Gastrocnemius medialis (tissue), 4 donors: ENCODE measurements around the gene TMEM101. TPM values are rescaled to one million over a fixed set of nuclear protein-coding genes. Genes with fewer than 3 reads are reported as not detected.

Source experiments
- ATAC-seq, 2 donors: fragments of 150-250 bp; one replicate each; pipeline ENCODE4 v1.9.1; 2016
- DNase-seq, 2 donors: peaks; one replicate each; pipeline ENCODE4 v3.0.0-alpha.2; 2019
- H3K27ac ChIP-seq, 4 donors: fragments of 200-600 bp; sonication (generic); 1 replicate in 1 of 4; 2 replicates in 3 of 4; pipeline ENCODE4 v1.5.1; 2016 to 2018; ENCODE audit warnings: mild to moderate bottlenecking in 2 of 4, moderate library complexity in 1 of 4
- H3K27me3 ChIP-seq, 3 donors: fragments of 200-600 bp; sonication (generic) in 2 of 3; 1 replicate in 1 of 3; 2 replicates in 2 of 3; pipeline versions ENCODE4 v1.5.1 to v1.6.0; 2016 to 2019; ENCODE audit warnings: mild to moderate bottlenecking in 1 of 3, moderate library complexity in 1 of 3
- H3K36me3 ChIP-seq, 2 donors: fragments of 200-600 bp; sonication (generic) in 1 of 2; one replicate each; pipeline ENCODE4 v1.5.1; 2017 to 2018
- H3K4me1 ChIP-seq, 2 donors: fragments of 200-600 bp; sonication (generic) in 1 of 2; one replicate each; pipeline ENCODE4 v1.5.1; 2016 to 2017; ENCODE audit warnings: mild to moderate bottlenecking in 2 of 2
- H3K4me3 ChIP-seq, 4 donors: fragments of 200-600 bp; sonication (generic) in 3 of 4; 1 replicate in 1 of 4; 2 replicates in 3 of 4; pipeline ENCODE4 v1.5.1; 2016 to 2019; ENCODE audit warnings: mild to moderate bottlenecking in 2 of 4
- H3K9me3 ChIP-seq, 3 donors: fragments of 200-600 bp; sonication (generic) in 2 of 3; 1 replicate in 1 of 3; 2 replicates in 2 of 3; pipeline ENCODE4 v1.5.1; 2016 to 2019
- POLR2A ChIP-seq, 2 donors: fragments of 450-650 bp; IDR thresholded peaks; one replicate each; pipeline ENCODE4 v1.6.1; 2017; ENCODE audit warnings: antibody characterized with exemption in 2 of 2, mild to moderate bottlenecking in 2 of 2, moderate library complexity in 2 of 2
- in situ Hi-C, 4 donors: fragments of 200-750 bp; cut with MboI; loops; one replicate each; pipeline versions ENCODE4 v1.15.0 to v1.8.0; 2017; ENCODE audit warnings: low sequenced_read_pairs in 4 of 4
- intact Hi-C: fragments of 100-400 bp; cut with DNase I; formaldehyde crosslinking; loops from one replicate; pipeline ENCODE4 v1.15.1; 2023; ENCODE audit warnings: low total_unique reads
- total RNA-seq, 4 donors: library from RNA; depleted of rRNA; stranded (reverse); fragments of >200 nt; gene quantifications; one replicate each; pipeline versions ENCODE4 v1.1.0 to v1.2.3, GENCODE V29; 2016
- TF ChIP-seq, protein P1 (sequence below), 5 experiments: fragments of 450-650 bp in 3 of 5; fragments of 200-600 bp in 2 of 5; sonication (generic) in 2 of 5; IDR thresholded peaks in 4 of 5; conservative IDR thresholded peaks in 1 of 5; 1 replicate in 4 of 5; 2 replicates in 1 of 5; pipeline ENCODE4 v1.5.1; 2016 to 2019; ENCODE audit warnings: antibody characterized with exemption in 5 of 5, mild to moderate bottlenecking in 3 of 5, moderate library complexity in 3 of 5

Gene TMEM101
- total RNA-seq, 4 donors from 2014 or later = 28.8 to 38.3 (median 36.4) TPM

DNA sequence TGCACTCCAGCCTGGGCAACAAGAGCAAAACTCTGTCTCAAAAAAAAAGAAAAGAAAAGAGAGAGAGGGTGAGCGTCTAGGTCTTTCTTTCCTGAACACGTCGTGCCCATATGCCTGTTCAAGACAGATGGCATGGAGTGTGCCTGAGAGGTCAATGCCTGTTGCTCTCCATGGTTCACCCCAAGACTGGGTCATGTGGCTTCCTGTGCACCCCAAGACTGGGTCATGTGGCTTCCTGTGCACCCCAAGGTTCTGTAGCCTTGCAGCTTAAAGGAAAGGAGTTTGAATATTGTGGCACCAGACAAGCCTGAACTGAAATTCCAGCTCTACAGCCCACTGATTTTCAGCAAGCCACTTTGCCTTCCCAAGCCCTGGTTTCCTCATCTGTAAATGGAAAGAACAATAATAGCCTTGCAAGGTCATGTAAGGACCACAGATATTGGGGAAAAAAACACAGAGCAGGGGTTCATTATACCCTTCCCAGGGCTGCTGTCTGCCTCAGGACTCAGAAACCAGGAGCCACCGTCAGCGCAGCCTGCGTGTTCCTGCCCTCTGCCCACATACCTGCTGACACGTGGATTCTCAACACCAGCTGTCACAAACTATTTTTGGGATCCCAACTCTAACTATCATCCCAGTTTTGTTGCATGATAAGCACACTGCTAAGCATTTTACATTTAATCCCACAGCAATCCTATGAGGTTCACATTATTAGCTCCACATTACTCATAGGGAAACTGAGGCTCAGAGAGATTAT is 28.4 kb downstream of the TMEM101 start:
- Histone ChIP-seq H3K4me1 (peaks cover 15 to 20% of the 10 kb centered on the region in 2 donors), H3K36me3 (no peaks in the 10 kb centered on the region), H3K4me3 (no peak overlapping the region), H3K9me3 (no peaks in the 10 kb centered on the region), H3K27ac (peak overlapping the region in 2 of 4 donors; percentile 5 to 64), H3K27me3 (peaks cover 12 to 30% (median 14%) of the 10 kb centered on the region in 3 donors)
- peak; percentile 85 to 90 for ATAC-seq
- peak; percentile 32 to 39 for DNase-seq
- intact Hi-C loops = no loop called here
- in situ Hi-C loops = no loop called here
- TF ChIP-seq, protein P1, sequence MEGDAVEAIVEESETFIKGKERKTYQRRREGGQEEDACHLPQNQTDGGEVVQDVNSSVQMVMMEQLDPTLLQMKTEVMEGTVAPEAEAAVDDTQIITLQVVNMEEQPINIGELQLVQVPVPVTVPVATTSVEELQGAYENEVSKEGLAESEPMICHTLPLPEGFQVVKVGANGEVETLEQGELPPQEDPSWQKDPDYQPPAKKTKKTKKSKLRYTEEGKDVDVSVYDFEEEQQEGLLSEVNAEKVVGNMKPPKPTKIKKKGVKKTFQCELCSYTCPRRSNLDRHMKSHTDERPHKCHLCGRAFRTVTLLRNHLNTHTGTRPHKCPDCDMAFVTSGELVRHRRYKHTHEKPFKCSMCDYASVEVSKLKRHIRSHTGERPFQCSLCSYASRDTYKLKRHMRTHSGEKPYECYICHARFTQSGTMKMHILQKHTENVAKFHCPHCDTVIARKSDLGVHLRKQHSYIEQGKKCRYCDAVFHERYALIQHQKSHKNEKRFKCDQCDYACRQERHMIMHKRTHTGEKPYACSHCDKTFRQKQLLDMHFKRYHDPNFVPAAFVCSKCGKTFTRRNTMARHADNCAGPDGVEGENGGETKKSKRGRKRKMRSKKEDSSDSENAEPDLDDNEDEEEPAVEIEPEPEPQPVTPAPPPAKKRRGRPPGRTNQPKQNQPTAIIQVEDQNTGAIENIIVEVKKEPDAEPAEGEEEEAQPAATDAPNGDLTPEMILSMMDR (IDR thresholded peaks at IDR 0.05 in 4 of 5, conservative IDR thresholded peaks at IDR 0.05 in 1 of 5) = no peak
- no peak for TF ChIP-seq POLR2A (IDR thresholded peaks at IDR 0.05)

DNA sequence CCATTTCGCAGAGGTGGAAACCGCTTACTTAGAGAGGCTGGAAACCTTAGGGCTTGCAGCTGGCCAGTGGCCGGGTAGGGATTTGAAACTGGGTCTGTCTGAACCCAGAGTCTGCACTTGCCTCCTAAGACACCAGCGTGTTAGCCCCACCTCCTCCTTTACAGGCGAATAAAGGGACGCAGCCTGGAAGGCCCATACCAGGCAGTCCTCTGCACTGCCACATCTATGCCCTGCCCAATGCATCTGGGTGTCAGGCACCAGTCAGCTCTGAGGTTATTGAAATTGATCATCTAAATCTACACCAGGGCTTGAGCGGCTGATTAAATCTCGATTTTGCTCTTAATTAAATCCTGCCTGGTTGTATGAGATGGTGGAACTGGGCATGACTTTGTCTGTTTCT is 30.2 kb downstream of the TMEM101 start:
- no peak for ATAC-seq
- Histone ChIP-seq H3K27ac (no peak overlapping the region), H3K36me3 (no peaks in the 10 kb centered on the region), H3K27me3 (peaks cover 12 to 36% (median 14%) of the 10 kb centered on the region in 3 donors), H3K4me3 (peak overlapping the region in 3 of 4 donors; percentile 44 to 63 (median 51)), H3K4me1 (peaks cover 15 to 20% of the 10 kb centered on the region in 2 donors), H3K9me3 (no peaks in the 10 kb centered on the region)
- no peak for TF ChIP-seq POLR2A (IDR thresholded peaks at IDR 0.05)
- TF ChIP-seq, protein P1 (IDR thresholded peaks at IDR 0.05 in 4 of 5, conservative IDR thresholded peaks at IDR 0.05 in 1 of 5) = no peak
- DNase-seq = no peak
- in situ Hi-C loops (no loop called here), intact Hi-C loops (no loop called here)

DNA sequence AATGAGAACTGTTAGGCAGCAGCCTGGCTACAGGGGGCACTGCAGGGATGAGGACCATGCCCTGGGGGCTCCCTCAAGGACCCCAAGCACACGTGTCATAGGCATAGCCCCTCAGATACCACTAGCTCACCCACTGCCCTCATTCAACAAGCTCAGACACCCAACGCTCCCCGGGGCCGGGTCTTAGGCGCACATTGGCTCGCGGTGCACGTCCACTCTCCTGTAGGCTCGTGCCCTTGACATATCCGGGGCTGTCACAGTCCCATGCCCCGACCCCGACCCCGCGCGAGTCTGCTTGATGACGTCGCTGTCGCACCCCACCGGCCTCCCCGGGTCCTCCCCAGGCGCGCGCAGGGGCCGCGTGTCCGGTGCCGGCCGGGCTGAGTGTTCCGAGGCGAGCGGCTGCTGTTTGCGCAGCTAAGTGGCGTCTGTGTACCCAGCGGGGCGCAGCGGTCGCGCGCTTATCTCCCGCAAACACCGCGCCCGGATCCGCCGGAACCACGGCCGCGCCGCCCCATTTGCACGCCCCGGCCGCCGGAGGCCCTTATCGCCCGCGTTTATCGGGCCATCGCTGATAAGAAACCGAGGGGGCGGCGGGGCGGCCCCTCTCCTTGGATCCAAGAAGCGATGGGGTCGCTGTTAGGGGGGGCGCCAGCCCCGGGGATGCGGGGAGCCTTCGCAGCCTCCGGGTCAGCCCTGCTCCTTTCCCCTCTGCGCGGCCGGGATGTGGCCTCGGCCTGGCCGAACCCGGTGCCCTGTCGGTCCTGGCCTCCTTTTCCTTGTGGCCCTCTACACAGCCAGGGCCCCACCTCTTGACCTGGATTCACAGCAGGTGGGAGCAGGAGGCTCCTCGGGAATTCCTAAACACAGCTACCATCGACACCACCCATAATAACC is 31.0 kb downstream of the TMEM101 start:
- H3K27ac ChIP-seq = no peak overlapping the region
- DNase-seq (no peak), ATAC-seq (no peak)
- intact Hi-C loops = no loop called here
- peak overlapping the region; percentile 44 to 63 (median 52) for H3K4me3 ChIP-seq
- TF ChIP-seq, protein P1 (IDR thresholded peaks at IDR 0.05 in 4 of 5, conservative IDR thresholded peaks at IDR 0.05 in 1 of 5) = peak in 1 of 5 experiments; percentile 11
- TF ChIP-seq POLR2A (IDR thresholded peaks at IDR 0.05) = no peak
- H3K4me1 ChIP-seq = peaks cover 15 to 20% of the 10 kb centered on the region in 2 donors
- in situ Hi-C loops = no loop called here
- no peaks in the 10 kb centered on the region for H3K36me3 ChIP-seq
- peaks cover 12 to 37% (median 14%) of the 10 kb centered on the region in 3 donors for H3K27me3 ChIP-seq
- no peaks in the 10 kb centered on the region for H3K9me3 ChIP-seq

DNA sequence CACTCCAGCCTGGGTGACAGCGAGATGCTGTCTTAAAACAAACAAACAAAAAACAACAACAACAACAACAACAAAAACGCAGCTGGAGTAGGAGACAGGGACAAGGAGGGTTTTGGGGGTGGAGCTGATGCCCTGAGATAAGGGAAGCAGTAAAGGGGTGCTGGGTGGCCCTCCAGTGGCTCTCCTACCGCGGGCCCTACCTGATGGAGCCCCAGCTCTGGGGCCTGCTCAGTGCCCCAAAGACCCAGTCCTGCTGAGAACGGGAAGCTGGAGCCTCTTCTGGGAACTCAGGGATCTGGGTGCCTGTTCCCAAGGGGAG is 31.6 kb downstream of the TMEM101 start:
- Histone ChIP-seq H3K9me3 (no peaks in the 10 kb centered on the region), H3K27me3 (peaks cover 14 to 40% (median 17%) of the 10 kb centered on the region in 3 donors), H3K27ac (no peak overlapping the region), H3K4me1 (peaks cover 15 to 20% of the 10 kb centered on the region in 2 donors), H3K4me3 (peak overlapping the region in 2 of 4 donors; percentile 51 to 63), H3K36me3 (no peaks in the 10 kb centered on the region)
- DNase-seq (no peak), ATAC-seq (no peak)
- intact Hi-C loops (no loop called here), in situ Hi-C loops (no loop called here)
- TF ChIP-seq, protein P1 (IDR thresholded peaks at IDR 0.05 in 4 of 5, conservative IDR thresholded peaks at IDR 0.05 in 1 of 5) = no peak
- no peak for TF ChIP-seq POLR2A (IDR thresholded peaks at IDR 0.05)
